GM12878 (cell line): ENCODE measurements around the gene MCC. TPM values are rescaled to one million over a fixed set of nuclear protein-coding genes. Genes with fewer than 3 reads are reported as not detected.

Experiments
- ATAC-seq: fragments of 200-7000 bp; cut with Tn5 transposase; 3 replicates; pipeline ENCODE4 v1.9.1; 2020; ENCODE audit warnings: mild to moderate bottlenecking, moderate library complexity
- BruUV-seq: library from RNA; stranded (reverse); fragments of 400-500 nt; replicated peaks from 2 replicates; lab custom pipeline; 2021; lab: Mats Ljungman, UMichigan
- CTCF ChIA-PET: fragments of 300-600 bp; sonication (Branson Sonifier 250); formaldehyde crosslinking; extraction: SDS; loops from one replicate; lab custom pipeline; 2021; ENCODE audit warnings: inconsistent platforms; lab: Yijun Ruan, JAX
- POLR2A ChIA-PET: fragments of 350-600 bp; formaldehyde crosslinking; extraction: SDS; loops from one replicate; lab custom pipeline; 2021; ENCODE audit warnings: inconsistent platforms; lab: Charles Lee
- RAD21 ChIA-PET: fragments of 300-600 bp; sonication (Branson Sonifier 250); formaldehyde crosslinking; loops from one replicate; lab custom pipeline; 2023; ENCODE audit warnings: antibody characterized with exemption; ENCODE audit not compliant: unreplicated experiment; lab: Charles Lee
- SMC1A ChIA-PET: fragments of 300-600 bp; sonication (Branson Sonifier 250); formaldehyde crosslinking; loops from one replicate; lab custom pipeline; 2023; ENCODE audit not compliant: unreplicated experiment, uncharacterized antibody; lab: Charles Lee
- DNase-seq: peaks from one replicate; pipeline ENCODE4 v3.0.0-alpha.2; 2011; ENCODE audit warnings: low read depth, low spot score
- FAIRE-seq: peaks from 3 replicates; lab custom pipeline; 2011; peaks lifted over from hg19 to GRCh38; lab: Jason Lieb, UNC
- H2AFZ ChIP-seq: 2 replicates; pipeline ENCODE4 v1.6.0; 2011; ENCODE audit warnings: low read depth, low read length, control low read depth; ENCODE audit not compliant: control insufficient read depth
- H3K27ac ChIP-seq: 2 replicates; pipeline ENCODE4 v1.5.1; 2011; ENCODE audit warnings: control low read depth; ENCODE audit not compliant: control insufficient read depth, insufficient read depth
- H3K27me3 ChIP-seq, 2 experiments: replicated peaks in 1 of 2; 2 replicates each; pipeline versions ENCODE4 v1.6.0 to v1.6.1; 2011; ENCODE audit warnings: low read length in 1 of 2; ENCODE audit not compliant: control insufficient read depth in 2 of 2, insufficient read depth in 2 of 2
- H3K36me3 ChIP-seq, 2 experiments: 2 replicates each; pipeline ENCODE4 v1.5.1; 2011; ENCODE audit warnings: low read length in 1 of 2; ENCODE audit not compliant: control insufficient read depth in 2 of 2, insufficient read depth in 2 of 2
- H3K4me1 ChIP-seq: 2 replicates; pipeline ENCODE4 v1.6.1; 2011; ENCODE audit warnings: mild to moderate bottlenecking, low read length, moderate library complexity, mixed read lengths; ENCODE audit not compliant: control insufficient read depth, insufficient read depth
- H3K4me2 ChIP-seq: 2 replicates; pipeline ENCODE4 v1.6.0; 2011; ENCODE audit warnings: control low read depth; ENCODE audit not compliant: control insufficient read depth, insufficient read depth
- H3K4me3 ChIP-seq: fragments of 200-600 bp; sonication (generic); 2 replicates; pipeline ENCODE4 v1.5.1; 2016
- H3K79me2 ChIP-seq: 2 replicates; pipeline ENCODE4 v1.6.0; 2011; ENCODE audit warnings: low read length; ENCODE audit not compliant: control insufficient read depth, insufficient read depth
- H3K9ac ChIP-seq: 2 replicates; pipeline ENCODE4 v1.8.0; 2011; ENCODE audit warnings: low read length, control low read depth, mixed read lengths; ENCODE audit not compliant: control insufficient read depth, insufficient read depth
- H3K9me3 ChIP-seq: replicated peaks from 3 replicates; pipeline ENCODE4 v1.5.1; 2011; ENCODE audit warnings: mild to moderate bottlenecking, low read length; ENCODE audit not compliant: control insufficient read depth, insufficient read depth
- H4K20me1 ChIP-seq: 2 replicates; pipeline ENCODE4 v1.6.0; 2011; ENCODE audit not compliant: control insufficient read depth, insufficient read depth
- ATF2 ChIP-seq: IDR thresholded peaks from 2 replicates; pipeline ENCODE4 v1.6.1; 2012; ENCODE audit warnings: low read length, inconsistent platforms
- BRCA1 ChIP-seq: IDR thresholded peaks from 2 replicates; pipeline ENCODE4 v1.6.1; 2011; ENCODE audit warnings: low read depth, low read length, improper control_type of control experiment
- CREM ChIP-seq: IDR thresholded peaks from 2 replicates; pipeline ENCODE4 v1.6.1; 2014; ENCODE audit warnings: antibody characterized with exemption, low read depth
- MEF2B ChIP-seq: fragments of 450-650 bp; IDR thresholded peaks from 2 replicates; pipeline ENCODE4 v1.6.1; 2018; ENCODE audit warnings: mild to moderate bottlenecking, moderate library complexity; ENCODE audit not compliant: partially characterized antibody, poor library complexity, severe bottlenecking
- MTA2 ChIP-seq: fragments of 450-650 bp; IDR thresholded peaks from 2 replicates; pipeline ENCODE4 v1.6.1; 2016; ENCODE audit warnings: low read depth, mild to moderate bottlenecking, moderate library complexity
- MYB ChIP-seq: fragments of 150-350 bp; IDR thresholded peaks from 2 replicates; pipeline ENCODE4 v1.6.1; 2014; ENCODE audit warnings: mild to moderate bottlenecking, low read depth, low read length, borderline replicate concordance
- NFXL1 ChIP-seq: fragments of 450-650 bp; IDR thresholded peaks from 2 replicates; pipeline ENCODE4 v1.6.1; 2017; ENCODE audit warnings: antibody characterized with exemption, mild to moderate bottlenecking, borderline replicate concordance
- POLR2A ChIP-seq: IDR thresholded peaks from 2 replicates; pipeline ENCODE4 v1.6.1; 2011; ENCODE audit warnings: low read depth, mild to moderate bottlenecking, low read length
- POLR2AphosphoS5 ChIP-seq: IDR thresholded peaks from 2 replicates; pipeline ENCODE4 v1.6.1; 2011; ENCODE audit warnings: mild to moderate bottlenecking, low read length, inconsistent platforms
- SP1 ChIP-seq: IDR thresholded peaks from one replicate; pipeline ENCODE4 v1.6.1; 2011; ENCODE audit warnings: low read depth, low read length
- TARDBP ChIP-seq: IDR thresholded peaks from 2 replicates; pipeline ENCODE4 v1.6.1; 2016; ENCODE audit warnings: borderline replicate concordance
- YBX1 ChIP-seq: fragments of 450-650 bp; IDR thresholded peaks from 2 replicates; pipeline ENCODE4 v1.6.1; 2016; ENCODE audit warnings: antibody characterized with exemption
- WGBS: methylation state at CpG from one replicate; pipeline ENCODE4 v1.1.6; 2016; ENCODE audit warnings: low lambda C conversion rate; ENCODE audit not compliant: insufficient replicate concordance, insufficient coverage; ENCODE audit errors: missing lambda C conversion rate; 5-methylcytosine and 5-hydroxymethylcytosine counted together
- in situ Hi-C: fragments of 300-500 bp; cut with MboI; formaldehyde crosslinking; loops from 9 replicates; pipeline ENCODE4 v1.14.3; 2018; ENCODE audit warnings: mixed read lengths
- intact Hi-C: fragments of 100-400 bp; cut with micrococcal nuclease; formaldehyde crosslinking; loops from one replicate; pipeline ENCODE4 v1.14.2; 2022; ENCODE audit not compliant: unreplicated experiment
- polyA plus RNA-seq, 11 experiments: library from polyadenylated mRNA; depleted of rRNA in 4 of 11; unstranded in 6 of 11; stranded (reverse) in 5 of 11; fragments of >200 nt; fragmentation: Nextera tagmentation in 4 of 11; fragmentation: Illumina TruSeq in 1 of 11; extraction: Ambion mirVana in 4 of 11; extraction: Trizol in 1 of 11; gene quantifications; 1 replicate in 1 of 11; 2 replicates in 10 of 11; pipeline versions ENCODE4 v1.2.1 to v1.2.3, GENCODE V29; 2011 to 2016; ENCODE audit warnings: inconsistent platforms in 2 of 11, missing spikeins in 2 of 11, low read depth in 1 of 11
- total RNA-seq, 4 experiments: library from RNA; depleted of rRNA in 3 of 4; stranded (reverse); fragments of >200 nt in 3 of 4; fragmentation: Illumina TruSeq in 1 of 4; extraction: Trizol in 1 of 4; gene quantifications; 2 replicates each; pipeline versions ENCODE4 v1.2.1 to v1.2.3, GENCODE V29; 2013 to 2021
- TF ChIP-seq, protein P1 (sequence below): IDR thresholded peaks from 2 replicates; pipeline ENCODE4 v1.6.1; 2012; ENCODE audit warnings: low read depth, low read length, improper control_type of control experiment
- TF ChIP-seq, protein P2 (sequence below): IDR thresholded peaks from 2 replicates; pipeline ENCODE4 v1.6.1; 2012; ENCODE audit warnings: low read depth, low read length, improper control_type of control experiment

Gene MCC
- total and polyA plus RNA-seq, 10 of the 15 experiments (the other 5 are each of a cell fraction or from before 2014, with no cell fraction given), result 0.03 to 0.86 (median 0.16) TPM

DNA sequence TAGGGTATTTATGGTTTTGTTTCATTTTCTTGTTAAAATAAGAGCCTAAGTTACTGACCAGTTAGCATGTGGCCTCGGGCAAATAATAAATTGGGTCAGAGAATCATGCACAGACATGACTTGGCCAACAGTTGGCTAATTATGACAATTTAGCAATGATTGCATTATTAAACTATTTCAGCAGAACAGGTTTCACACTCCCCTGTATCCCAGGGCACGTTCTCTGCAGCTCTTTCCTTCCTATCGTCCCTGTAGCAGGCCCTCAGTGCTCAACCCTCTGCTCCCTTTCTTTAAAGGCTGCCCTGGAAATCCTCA lies 221.4 kb downstream of the MCC start:
- POLR2A ChIA-PET, result no interaction called here
- WGBS, result 27% methylated on average over 3 of the region's 3 CpGs

DNA sequence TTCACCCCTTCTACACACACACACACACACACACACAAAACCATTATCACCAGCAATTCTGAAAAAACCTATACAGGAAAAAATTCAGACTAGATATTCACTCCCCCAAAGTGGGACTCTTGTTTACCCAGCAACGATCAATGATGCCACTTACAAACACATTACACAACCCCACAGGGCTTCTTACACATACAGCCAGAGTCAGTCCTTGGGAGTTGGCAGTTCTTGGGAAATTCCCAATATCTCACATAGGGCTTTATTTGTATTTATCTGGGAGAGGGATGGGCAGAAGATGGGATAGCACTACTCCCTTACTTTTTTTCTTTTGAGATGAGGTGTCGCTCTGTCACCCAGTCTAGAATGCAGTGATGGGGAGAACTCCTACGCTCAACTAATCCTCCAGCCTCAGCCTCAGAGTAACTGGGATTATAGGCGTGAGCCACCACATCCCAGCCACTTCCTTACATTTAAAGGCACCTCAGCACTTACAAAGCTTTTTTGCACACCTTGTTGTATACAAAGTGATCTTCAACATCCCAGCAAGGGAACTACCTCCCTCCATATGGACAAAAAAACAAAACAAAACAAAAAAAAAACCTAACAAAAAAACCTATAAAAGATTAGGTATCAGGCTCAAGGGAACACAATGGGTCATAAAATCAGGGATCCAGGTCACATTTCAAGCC lies 221.9 kb downstream of the MCC start:
- intact Hi-C loops (no loop called here), in situ Hi-C loops (no loop called here)
- Histone ChIP-seq H3K9me3 (no peaks in the 10 kb centered on the region), H3K36me3 (no peaks in the 10 kb centered on the region), H3K27ac (no peak overlapping the region), H2AFZ (no peak overlapping the region), H3K79me2 (no peaks in the 10 kb centered on the region), H3K9ac (no peak overlapping the region), H3K4me1 (no peaks in the 10 kb centered on the region), H4K20me1 (no peaks in the 10 kb centered on the region), H3K4me3 (no peak overlapping the region), H3K27me3 (no peaks in the 10 kb centered on the region; a peak in 2 of 4 replicates), H3K4me2 (no peak overlapping the region)
- 46% methylated on average over 4 of the region's 4 CpGs for WGBS
- ATAC-seq, result no peak
- no TSS peak for BruUV-seq
- no peak for DNase-seq
- no peak for FAIRE-seq
- ChIA-PET RAD21 (no interaction called here), SMC1A (no interaction called here), POLR2A (no interaction called here), CTCF (no interaction called here)
- TF ChIP-seq ATF2 (no peak), MYB (no peak), YBX1 (no peak), NFXL1 (no peak), BRCA1 (no peak), MEF2B (no peak), SP1 (no peak), MTA2 (no peak), TARDBP (no peak)
- TF ChIP-seq, protein P1, sequence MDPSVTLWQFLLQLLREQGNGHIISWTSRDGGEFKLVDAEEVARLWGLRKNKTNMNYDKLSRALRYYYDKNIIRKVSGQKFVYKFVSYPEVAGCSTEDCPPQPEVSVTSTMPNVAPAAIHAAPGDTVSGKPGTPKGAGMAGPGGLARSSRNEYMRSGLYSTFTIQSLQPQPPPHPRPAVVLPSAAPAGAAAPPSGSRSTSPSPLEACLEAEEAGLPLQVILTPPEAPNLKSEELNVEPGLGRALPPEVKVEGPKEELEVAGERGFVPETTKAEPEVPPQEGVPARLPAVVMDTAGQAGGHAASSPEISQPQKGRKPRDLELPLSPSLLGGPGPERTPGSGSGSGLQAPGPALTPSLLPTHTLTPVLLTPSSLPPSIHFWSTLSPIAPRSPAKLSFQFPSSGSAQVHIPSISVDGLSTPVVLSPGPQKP, result no peak

More for the DNA sequence above, 221.4 kb downstream of the MCC start:
- H3K9ac ChIP-seq, result no peak overlapping the region
- no peak overlapping the region for H2AFZ ChIP-seq
- TF ChIP-seq CREM (no peak), SP1 (no peak), POLR2AphosphoS5 (no peak), POLR2A (no peak)
- TF ChIP-seq, protein P2, sequence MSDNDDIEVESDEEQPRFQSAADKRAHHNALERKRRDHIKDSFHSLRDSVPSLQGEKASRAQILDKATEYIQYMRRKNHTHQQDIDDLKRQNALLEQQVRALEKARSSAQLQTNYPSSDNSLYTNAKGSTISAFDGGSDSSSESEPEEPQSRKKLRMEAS, result no peak
- no peak overlapping the region for H3K27ac ChIP-seq
- CTCF ChIA-PET, result no interaction called here
- no peak for FAIRE-seq
- no TSS peak for BruUV-seq
- intact Hi-C loops, result no loop called here
- no peak for DNase-seq
- no peaks in the 10 kb centered on the region for H3K4me1 ChIP-seq
- RAD21 ChIA-PET, result no interaction called here
- H3K9me3 ChIP-seq, result no peaks in the 10 kb centered on the region
- H3K27me3 ChIP-seq, result no peaks in the 10 kb centered on the region; a peak in 2 of 4 replicates
- no peaks in the 10 kb centered on the region for H4K20me1 ChIP-seq
- H3K36me3 ChIP-seq, result no peaks in the 10 kb centered on the region
- SMC1A ChIA-PET, result no interaction called here
- in situ Hi-C loops, result no loop called here
- H3K79me2 ChIP-seq, result no peaks in the 10 kb centered on the region
- no peak overlapping the region for H3K4me3 ChIP-seq
- no peak for ATAC-seq
- no peak overlapping the region for H3K4me2 ChIP-seq
